D721Med (cell line): ENCODE data around the gene ADAMTSL4.

Experiments used
- DNase-seq: peaks from one replicate; pipeline ENCODE4 v3.0.0; 2011; ENCODE audit warnings: low spot score; ENCODE audit not compliant: insufficient read length
- FAIRE-seq: peaks from 2 replicates; lab custom pipeline; 2011; peaks lifted over from hg19 to GRCh38; lab: Jason Lieb, UNC
- TF ChIP-seq, protein P1 (sequence below): IDR thresholded peaks from 2 replicates; pipeline ENCODE4 v1.5.1; 2012; ENCODE audit warnings: mild to moderate bottlenecking, control low read depth; ENCODE audit not compliant: insufficient read depth; ENCODE audit errors: missing control alignments

The ADAMTSL4 gene

GRCh38 chr1:150535511-150536287, 13.5 kb upstream of the ADAMTSL4 start:
- DNase-seq = no peak
- TF ChIP-seq, protein P1, sequence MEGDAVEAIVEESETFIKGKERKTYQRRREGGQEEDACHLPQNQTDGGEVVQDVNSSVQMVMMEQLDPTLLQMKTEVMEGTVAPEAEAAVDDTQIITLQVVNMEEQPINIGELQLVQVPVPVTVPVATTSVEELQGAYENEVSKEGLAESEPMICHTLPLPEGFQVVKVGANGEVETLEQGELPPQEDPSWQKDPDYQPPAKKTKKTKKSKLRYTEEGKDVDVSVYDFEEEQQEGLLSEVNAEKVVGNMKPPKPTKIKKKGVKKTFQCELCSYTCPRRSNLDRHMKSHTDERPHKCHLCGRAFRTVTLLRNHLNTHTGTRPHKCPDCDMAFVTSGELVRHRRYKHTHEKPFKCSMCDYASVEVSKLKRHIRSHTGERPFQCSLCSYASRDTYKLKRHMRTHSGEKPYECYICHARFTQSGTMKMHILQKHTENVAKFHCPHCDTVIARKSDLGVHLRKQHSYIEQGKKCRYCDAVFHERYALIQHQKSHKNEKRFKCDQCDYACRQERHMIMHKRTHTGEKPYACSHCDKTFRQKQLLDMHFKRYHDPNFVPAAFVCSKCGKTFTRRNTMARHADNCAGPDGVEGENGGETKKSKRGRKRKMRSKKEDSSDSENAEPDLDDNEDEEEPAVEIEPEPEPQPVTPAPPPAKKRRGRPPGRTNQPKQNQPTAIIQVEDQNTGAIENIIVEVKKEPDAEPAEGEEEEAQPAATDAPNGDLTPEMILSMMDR = no peak
- FAIRE-seq = no peak

DNA sequence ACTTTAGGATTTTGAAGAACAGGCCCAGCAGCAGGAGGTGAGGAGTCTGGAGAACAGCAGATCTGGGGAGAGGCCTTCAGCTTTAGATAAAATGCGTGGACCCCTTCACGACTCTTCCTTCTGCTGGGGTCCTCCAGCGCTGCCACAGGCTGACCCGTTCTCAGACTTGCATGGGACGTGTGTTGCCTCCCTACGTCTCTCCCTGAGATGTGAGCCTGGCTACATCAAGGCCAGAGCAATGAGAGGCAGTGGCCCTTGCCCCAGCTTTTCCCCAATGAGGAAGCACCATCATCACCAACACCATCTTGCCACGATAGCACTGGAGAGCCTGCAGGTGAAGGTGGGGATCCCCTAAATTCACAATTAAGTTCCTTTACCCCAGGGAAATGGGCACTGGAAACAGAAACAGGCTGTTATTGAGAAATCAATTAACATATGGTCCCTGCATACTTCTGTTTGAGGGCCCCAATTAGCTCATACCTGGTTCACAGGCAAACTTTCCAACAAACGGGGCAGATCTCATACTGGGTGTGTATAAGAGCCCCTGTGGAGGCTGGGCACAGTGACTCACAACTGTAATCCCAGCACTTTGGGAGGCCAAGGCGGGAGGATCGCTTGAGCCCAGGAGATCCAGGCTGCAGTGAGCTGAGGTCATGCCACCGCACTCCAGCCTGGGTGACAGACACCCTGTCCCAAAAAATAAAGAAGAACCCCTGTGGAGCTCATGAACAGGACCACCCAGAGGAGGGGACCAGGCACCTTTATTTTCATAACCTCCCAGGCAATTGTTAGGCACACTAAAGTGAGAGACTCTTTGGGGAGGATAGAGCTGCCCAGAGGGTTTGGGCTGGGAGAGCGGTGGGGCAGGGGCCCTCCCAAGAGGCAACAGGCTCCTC, 12.1 kb upstream of the ADAMTSL4 start:
- TF ChIP-seq, protein P1 = no peak
- FAIRE-seq (no peak), DNase-seq (no peak)

DNA sequence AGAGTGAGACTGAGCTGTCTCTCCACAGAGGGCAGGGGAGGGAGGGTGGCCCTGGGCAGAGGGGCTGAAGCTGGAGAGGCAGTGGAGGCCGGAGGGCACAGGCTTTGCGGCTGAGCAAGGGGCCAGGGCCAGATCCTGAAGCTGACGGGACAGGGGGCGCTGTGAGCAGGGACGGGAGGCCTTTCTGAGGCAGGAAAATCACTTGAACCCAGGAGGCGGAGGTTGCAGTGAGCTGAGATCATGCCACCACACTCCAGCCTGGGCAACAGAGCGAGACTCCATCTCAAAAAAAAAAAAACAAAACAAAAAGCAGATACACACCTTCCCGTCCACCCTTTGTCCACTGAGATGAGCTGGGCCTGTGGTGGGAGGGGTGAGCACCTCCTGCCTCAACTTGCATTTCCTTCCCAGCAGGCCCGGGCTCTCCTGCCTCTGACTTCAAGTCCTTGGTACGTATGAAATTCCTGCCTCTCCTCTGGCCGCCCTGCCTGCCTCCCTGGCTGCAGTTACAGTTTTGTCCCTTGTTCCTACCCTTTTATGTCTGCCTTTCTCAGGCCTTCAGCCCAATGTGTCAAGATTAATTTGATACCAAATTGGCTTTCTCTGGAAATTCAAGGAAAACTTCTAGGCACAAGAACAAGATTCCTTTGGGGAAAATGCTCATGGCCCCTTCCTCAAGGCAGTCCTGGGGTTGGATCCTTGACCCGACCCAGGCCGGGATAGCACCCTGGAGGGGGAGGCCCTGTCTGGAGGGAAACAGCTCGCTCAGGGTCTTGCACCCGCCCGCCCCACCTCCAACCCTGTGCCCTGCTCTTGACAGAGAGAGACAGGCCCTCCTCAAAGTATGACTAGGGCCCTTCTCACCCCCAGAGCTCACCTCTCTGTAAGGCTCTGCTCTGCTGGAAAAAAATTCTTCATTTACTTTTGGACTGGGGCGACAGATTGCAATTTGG, 11.2 kb upstream of the ADAMTSL4 start:
- no peak for FAIRE-seq
- TF ChIP-seq, protein P1 = no peak
- DNase-seq = no peak

- TF ChIP-seq, protein P1 = no peak
- FAIRE-seq (no peak), DNase-seq (no peak)
Observed at GRCh38 chr1:150543500-150544143, 5.6 kb upstream of the ADAMTSL4 start.

DNA sequence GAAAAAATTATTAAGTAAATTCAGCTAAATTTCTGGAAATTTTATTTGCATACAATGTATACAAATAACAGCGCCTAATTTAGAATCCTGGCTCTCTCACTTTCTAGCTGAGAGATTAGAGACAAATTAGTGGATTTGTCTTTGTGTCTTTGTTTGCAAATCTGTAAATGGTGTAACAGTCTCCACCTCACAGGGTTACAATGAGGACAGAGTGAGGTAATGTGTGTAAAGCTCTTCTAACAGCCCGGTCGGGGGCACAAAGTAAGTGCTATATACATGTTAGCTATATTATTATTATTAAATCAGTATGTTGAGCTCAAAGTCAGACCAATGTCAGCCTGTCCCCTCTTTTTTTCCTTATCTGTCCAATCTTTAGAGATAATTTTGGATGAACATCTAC, 5.0 kb upstream of the ADAMTSL4 start:
- DNase-seq = no peak
- no peak for FAIRE-seq
- TF ChIP-seq, protein P1 = no peak

DNA sequence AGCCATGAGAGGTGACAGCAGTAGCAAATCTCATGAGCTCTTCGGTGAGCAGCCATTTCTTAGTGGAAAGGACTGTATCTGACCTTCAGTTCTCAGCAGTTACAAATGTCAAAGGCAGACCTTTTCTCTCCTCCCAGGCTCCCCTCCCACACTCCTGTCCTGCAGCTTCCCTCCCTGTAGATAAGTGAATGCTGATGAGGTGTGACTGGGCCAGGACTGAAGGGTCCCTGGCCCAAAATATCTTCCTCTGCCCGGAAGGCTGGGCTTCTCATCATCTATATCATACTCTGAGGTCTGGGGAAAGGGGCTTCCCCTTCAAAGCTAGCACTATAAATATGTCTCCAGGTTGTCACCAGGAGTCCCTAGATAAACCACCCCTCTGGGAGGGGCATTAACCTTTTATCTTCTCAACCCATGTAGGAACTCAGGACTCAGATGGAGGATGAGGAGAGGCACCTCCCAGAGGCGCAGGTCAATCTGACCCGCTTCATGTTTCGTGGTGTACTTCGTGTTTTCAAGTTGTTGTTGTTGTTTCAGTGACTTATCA, 3.6 kb upstream of the ADAMTSL4 start:
- no peak for FAIRE-seq
- DNase-seq = no peak
- TF ChIP-seq, protein P1 = no peak
